OCI-LY7 (cell line): ENCODE results near the gene IL22RA2. TPM values are rescaled to one million over a fixed set of nuclear protein-coding genes. Genes with fewer than 3 reads are reported as not detected.

ENCODE experiments used
- BruUV-seq: library from RNA; stranded (reverse); fragments of 400-500 nt; replicated peaks from 2 replicates; lab custom pipeline; 2021; lab: Mats Ljungman, UMichigan
- CTCF ChIA-PET: fragments of 300-600 bp; sonication (Branson Sonifier 250); formaldehyde crosslinking; loops from one replicate; lab custom pipeline; 2022; ENCODE audit warnings: antibody characterized with exemption; ENCODE audit not compliant: unreplicated experiment; lab: Charles Lee
- POLR2A ChIA-PET: fragments of 300-600 bp; sonication (Branson Sonifier 250); formaldehyde crosslinking; loops from one replicate; lab custom pipeline; 2022; ENCODE audit warnings: antibody characterized with exemption; lab: Charles Lee
- DNase-seq: peaks from one replicate; pipeline ENCODE4 v3.0.0-alpha.2; 2015; ENCODE audit warnings: low spot score
- H2AFZ ChIP-seq: fragments of 200-600 bp; sonication (generic), shearing (Covaris generic); 2 replicates; pipeline ENCODE4 v1.6.1; 2014; ENCODE audit warnings: mild to moderate bottlenecking, antibody characterized with exemption, low read length, moderate library complexity
- H3K27ac ChIP-seq: fragments of 200-600 bp; sonication (generic); 2 replicates; pipeline ENCODE4 v1.5.1; 2014; ENCODE audit warnings: mixed run types, low read depth, mild to moderate bottlenecking, moderate library complexity, low read length, inconsistent platforms; ENCODE audit not compliant: poor library complexity, severe bottlenecking
- H3K36me3 ChIP-seq: fragments of 200-600 bp; sonication (generic); 2 replicates; pipeline ENCODE4 v1.6.1; 2014; ENCODE audit warnings: mild to moderate bottlenecking, antibody characterized with exemption, low read length, moderate library complexity, mixed read lengths; ENCODE audit not compliant: insufficient read depth
- H3K4me1 ChIP-seq: fragments of 200-600 bp; sonication (generic); 2 replicates; pipeline ENCODE4 v1.5.1; 2014; ENCODE audit warnings: mild to moderate bottlenecking, low read length; ENCODE audit not compliant: insufficient read depth, poor library complexity, severe bottlenecking
- H3K4me2 ChIP-seq: fragments of 200-600 bp; sonication (generic); 2 replicates; pipeline ENCODE4 v1.6.1; 2014; ENCODE audit warnings: mild to moderate bottlenecking, low read length
- H3K4me3 ChIP-seq: fragments of 200-600 bp; sonication (generic); 2 replicates; pipeline ENCODE4 v1.5.1; 2014; ENCODE audit warnings: mild to moderate bottlenecking, low read depth, low read length; ENCODE audit not compliant: poor library complexity, severe bottlenecking
- H3K79me2 ChIP-seq: fragments of 200-600 bp; sonication (generic); 2 replicates; pipeline ENCODE4 v1.6.1; 2016; ENCODE audit warnings: low read depth, mild to moderate bottlenecking, low read length, moderate library complexity, mixed read lengths; ENCODE audit not compliant: insufficient read depth
- H3K9me2 ChIP-seq: fragments of 200-600 bp; sonication (generic); 2 replicates; pipeline ENCODE4 v1.6.1; 2016; ENCODE audit warnings: mild to moderate bottlenecking, low read length, mixed read lengths; ENCODE audit not compliant: insufficient read depth
- H3K9me3 ChIP-seq: fragments of 200-600 bp; sonication (generic); 2 replicates; pipeline ENCODE4 v1.6.1; 2014; ENCODE audit warnings: mild to moderate bottlenecking, mixed run types, low read length, mixed read lengths
- H4K20me1 ChIP-seq: fragments of 200-600 bp; sonication (generic); 2 replicates; pipeline ENCODE4 v1.6.1; 2014; ENCODE audit warnings: mild to moderate bottlenecking, antibody characterized with exemption, low read length, moderate library complexity, mixed read lengths; ENCODE audit not compliant: insufficient read depth
- CTCF ChIP-seq: fragments of 200-600 bp; sonication (generic); conservative IDR thresholded peaks from 2 replicates; pipeline ENCODE4 v1.5.1; 2014; ENCODE audit warnings: mild to moderate bottlenecking, antibody characterized with exemption, low read length, moderate library complexity, mixed read lengths
- EZH2phosphoT487 ChIP-seq: fragments of 200-600 bp; sonication (generic); IDR thresholded peaks from 2 replicates; pipeline ENCODE4 v1.6.1; 2018; ENCODE audit warnings: low read depth, borderline replicate concordance, mild to moderate bottlenecking, mixed run types, antibody characterized with exemption, low read length, moderate library complexity, mixed read lengths
- intact Hi-C: fragments of 100-400 bp; cut with micrococcal nuclease; formaldehyde crosslinking; loops from one replicate; pipeline ENCODE4 v1.10.0; 2022; ENCODE audit not compliant: unreplicated experiment
- total RNA-seq, 2 experiments: library from RNA; depleted of rRNA in 1 of 2; stranded (reverse); fragments of >200 nt in 1 of 2; shearing (Covaris generic) in 1 of 2; gene quantifications; 2 replicates each; pipeline ENCODE4 v1.2.3, GENCODE V29; 2014 to 2022

The IL22RA2 gene
- total RNA-seq, 2 experiments from 2014 or later = not detected

- CTCF ChIA-PET = no interaction called here
- POLR2A ChIA-PET = interaction anchor here (0.6 to 0.7 kb wide), 2 partner anchors 14 to 32 kb away, joined by 3 to 4 read pairs; no protein-coding TSS in a partner anchor
- Histone ChIP-seq H3K4me1 (no peaks in the 10 kb centered on the region), H3K27ac (no peak overlapping the region), H4K20me1 (no peaks in the 10 kb centered on the region), H2AFZ (no peak overlapping the region), H3K4me2 (no peak overlapping the region), H3K9me3 (peaks cover 27% of the 10 kb centered on the region), H3K79me2 (no peaks in the 10 kb centered on the region), H3K4me3 (no peak overlapping the region), H3K36me3 (peaks cover 5% of the 10 kb centered on the region), H3K9me2 (no peaks in the 10 kb centered on the region)
- TF ChIP-seq EZH2phosphoT487 = no peak
- BruUV-seq = no TSS peak
- DNase-seq = no peak
- intact Hi-C loops = no loop called here
Observed at GRCh38 chr6:137191236-137191635, 17.8 kb upstream of the IL22RA2 start.

GRCh38 chr6:137190583-137191094 is 17.2 kb upstream of the IL22RA2 start:
- H3K9me3 ChIP-seq = peaks cover 27% of the 10 kb centered on the region
- H3K4me2 ChIP-seq = no peak overlapping the region
- TF ChIP-seq CTCF = no peak
- TF ChIP-seq EZH2phosphoT487 = no peak
- BruUV-seq = no TSS peak
- H2AFZ ChIP-seq = no peak overlapping the region
- no peak overlapping the region for H3K27ac ChIP-seq
- no peaks in the 10 kb centered on the region for H4K20me1 ChIP-seq
- POLR2A ChIA-PET = interaction anchor here (0.6 kb wide), 1 partner anchor 33 kb away, joined by 4 read pairs; no protein-coding TSS in a partner anchor
- no peaks in the 10 kb centered on the region for H3K9me2 ChIP-seq
- no peak overlapping the region for H3K4me3 ChIP-seq
- peaks cover under 1% of the 10 kb centered on the region; the same call in 1 of the 2 replicates for H3K36me3 ChIP-seq
- no peaks in the 10 kb centered on the region for H3K4me1 ChIP-seq
- no peak for DNase-seq
- no peaks in the 10 kb centered on the region for H3K79me2 ChIP-seq
- intact Hi-C loops = no loop called here
- CTCF ChIA-PET = no interaction called here

- H3K79me2 ChIP-seq = no peaks in the 10 kb centered on the region
- POLR2A ChIA-PET = interaction anchor here (0.7 kb wide), 2 partner anchors 15 to 53 kb away, joined by 3 to 4 read pairs; no protein-coding TSS in a partner anchor
- H3K9me3 ChIP-seq = peaks cover 32% of the 10 kb centered on the region
- H3K27ac ChIP-seq = no peak overlapping the region
- BruUV-seq = no TSS peak
- no peaks in the 10 kb centered on the region for H3K36me3 ChIP-seq
- no peaks in the 10 kb centered on the region for H3K9me2 ChIP-seq
- H3K4me3 ChIP-seq = no peak overlapping the region
- no peaks in the 10 kb centered on the region for H3K4me1 ChIP-seq
- no peak overlapping the region for H2AFZ ChIP-seq
- CTCF ChIA-PET = no interaction called here
- H4K20me1 ChIP-seq = no peaks in the 10 kb centered on the region
- DNase-seq = peak; percentile 81
- H3K4me2 ChIP-seq = no peak overlapping the region
- intact Hi-C loops = no loop called here
- no peak for TF ChIP-seq CTCF
- no peak for TF ChIP-seq EZH2phosphoT487
Observed at GRCh38 chr6:137188855-137189254, 15.4 kb upstream of the IL22RA2 start.
